Measurements from ENCODE around the gene VAV1. TPM values are rescaled to one million over a fixed set of nuclear protein-coding genes. Genes with fewer than 3 reads are reported as not detected.
A peak's percentile ranks its signal among the peaks of the same experiment; 100 is the strongest.

The VAV1 gene
- total RNA-seq, 5 donors from 2014 or later (not counting 1 experiment from before 2014, with no cell fraction given) = 82.5 to 114 (median 92.2) TPM

DNA sequence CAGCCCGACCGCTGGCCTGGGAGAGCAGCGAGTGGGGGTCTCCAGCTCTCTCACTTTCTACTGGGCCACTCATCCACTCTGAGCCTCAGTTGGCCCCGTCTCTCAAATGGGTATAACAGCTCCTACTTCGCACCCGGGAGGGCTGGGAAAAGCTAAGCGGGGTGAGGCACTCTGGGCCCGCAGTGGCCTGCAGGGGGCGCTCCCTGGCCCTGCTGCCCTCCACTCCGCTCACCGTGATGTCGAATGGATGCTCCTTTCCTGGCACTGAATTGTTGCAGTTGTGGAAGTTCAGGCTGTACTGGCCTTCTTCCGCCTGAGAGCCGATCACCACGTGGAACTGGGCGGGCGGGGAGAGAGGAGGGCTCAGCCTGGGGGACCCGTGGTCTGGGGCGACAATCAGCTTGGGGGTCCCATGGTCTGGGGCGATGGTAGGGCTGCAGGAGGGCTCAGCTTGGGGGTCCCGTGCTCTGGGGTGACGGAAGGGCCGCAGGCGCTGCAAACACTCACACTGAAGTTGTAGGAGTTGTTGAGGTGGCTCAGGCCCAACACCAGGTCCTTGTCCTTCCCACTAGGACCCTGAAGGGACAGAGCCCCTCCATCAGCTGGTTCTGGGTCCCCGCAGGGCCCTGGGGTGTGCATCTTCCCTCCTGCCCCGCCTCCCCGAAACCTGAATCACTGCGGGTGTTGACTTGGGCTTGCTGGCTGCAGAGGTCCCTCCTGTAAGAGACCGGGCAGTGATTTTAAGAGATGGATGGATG is 39.0 kb upstream of the VAV1 start:
- Mint-ChIP-seq H3K9me3 (no peaks in the 10 kb centered on the region), H3K27me3 (no peaks in the 10 kb centered on the region), H3K4me3 (no peak overlapping the region), H3K36me3 (peaks cover 7% of the 10 kb centered on the region), H3K27ac (no peak overlapping the region), H3K4me1 (peaks cover 15 to 23% (median 22%) of the 10 kb centered on the region in 3 donors)
- WGBS (ENCODE audit: insufficient coverage) = 92% methylated on average over 19 of the region's 29 CpGs
- ChIA-PET POLR2A (no interaction called here), CTCF (no interaction called here)
- ATAC-seq (replicated peaks in 1 of 4) (no peak), DNase-seq (peak in 2 of 35 experiments; percentile 9 to 21)
- H3K4me3 ChIP-seq (ENCODE audit: control insufficient read depth in 1 of 2, extremely low read depth in 1 of 2, low read length in 1 of 2) = no peak overlapping the region
- H3K27me3 ChIP-seq (replicated peaks in 1 of 2; ENCODE audit: control insufficient read depth in 2 of 2, extremely low read depth in 1 of 2, insufficient read depth in 2 of 2, low read length in 1 of 2) = no peaks in the 10 kb centered on the region
- peaks cover 7 to 24% of the 10 kb centered on the region in 2 experiments for H3K4me1 ChIP-seq (ENCODE audit: control insufficient read depth in 1 of 2, extremely low read depth in 1 of 2, insufficient read depth in 2 of 2, low read length in 2 of 2)
- H3K27ac ChIP-seq (ENCODE audit: low read length) = no peak overlapping the region
- no peaks in the 10 kb centered on the region for H3K9me3 ChIP-seq
- peaks cover 12 to 35% of the 10 kb centered on the region in 2 donors for H3K36me3 ChIP-seq (ENCODE audit: control insufficient read depth in 2 of 2, extremely low read depth in 1 of 2, insufficient read depth in 1 of 2, low read length in 1 of 2)

DNA sequence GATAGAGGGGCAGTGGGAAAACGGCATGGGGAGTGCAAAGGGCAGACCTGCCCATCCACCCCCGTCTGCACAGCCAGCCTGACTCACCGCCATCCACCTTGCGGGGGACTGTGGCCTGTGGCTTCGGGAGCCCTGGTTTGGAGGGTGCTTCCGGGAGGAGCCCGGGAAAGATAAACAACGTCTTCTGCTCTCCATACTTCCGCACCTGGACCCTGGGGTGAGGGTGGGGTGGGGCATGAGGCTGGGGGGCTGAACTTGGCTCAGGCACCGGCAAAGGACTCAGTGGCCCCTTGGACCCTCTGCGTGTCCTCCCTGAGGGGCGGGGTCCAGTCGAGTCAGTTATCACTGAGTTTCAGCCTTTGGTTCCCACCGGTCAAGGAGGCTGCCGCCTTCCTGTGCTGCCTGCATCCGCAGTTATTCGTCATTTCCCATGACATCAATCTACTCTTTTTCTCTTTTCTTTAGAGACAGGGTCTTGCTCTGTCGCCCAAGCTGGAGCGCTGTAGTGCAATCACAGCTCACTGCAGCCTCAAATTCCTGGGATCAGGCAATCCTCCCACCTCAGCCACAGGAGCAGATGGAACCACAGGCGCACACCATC is 38.3 kb upstream of the VAV1 start:
- Mint-ChIP-seq H3K27ac (no peak overlapping the region), H3K36me3 (peaks cover 7% of the 10 kb centered on the region), H3K27me3 (no peaks in the 10 kb centered on the region), H3K4me3 (no peak overlapping the region), H3K9me3 (no peaks in the 10 kb centered on the region), H3K4me1 (peaks cover 22 to 30% (median 29%) of the 10 kb centered on the region in 3 donors)
- ATAC-seq (replicated peaks in 1 of 4) = no peak
- no peak overlapping the region for H3K27ac ChIP-seq (ENCODE audit: low read length)
- no peak for DNase-seq
- no peaks in the 10 kb centered on the region for H3K27me3 ChIP-seq (replicated peaks in 1 of 2; ENCODE audit: control insufficient read depth in 2 of 2, extremely low read depth in 1 of 2, insufficient read depth in 2 of 2, low read length in 1 of 2)
- WGBS (ENCODE audit: insufficient coverage) = 93% methylated on average over 15 of the region's 20 CpGs
- peaks cover 11 to 31% of the 10 kb centered on the region in 2 experiments for H3K4me1 ChIP-seq (ENCODE audit: control insufficient read depth in 1 of 2, extremely low read depth in 1 of 2, insufficient read depth in 2 of 2, low read length in 2 of 2)
- H3K9me3 ChIP-seq = no peaks in the 10 kb centered on the region
- no peak overlapping the region for H3K4me3 ChIP-seq (ENCODE audit: control insufficient read depth in 1 of 2, extremely low read depth in 1 of 2, low read length in 1 of 2)
- peaks cover 12 to 35% of the 10 kb centered on the region in 2 donors for H3K36me3 ChIP-seq (ENCODE audit: control insufficient read depth in 2 of 2, extremely low read depth in 1 of 2, insufficient read depth in 1 of 2, low read length in 1 of 2)
- ChIA-PET CTCF (no interaction called here), POLR2A (no interaction called here)

DNA sequence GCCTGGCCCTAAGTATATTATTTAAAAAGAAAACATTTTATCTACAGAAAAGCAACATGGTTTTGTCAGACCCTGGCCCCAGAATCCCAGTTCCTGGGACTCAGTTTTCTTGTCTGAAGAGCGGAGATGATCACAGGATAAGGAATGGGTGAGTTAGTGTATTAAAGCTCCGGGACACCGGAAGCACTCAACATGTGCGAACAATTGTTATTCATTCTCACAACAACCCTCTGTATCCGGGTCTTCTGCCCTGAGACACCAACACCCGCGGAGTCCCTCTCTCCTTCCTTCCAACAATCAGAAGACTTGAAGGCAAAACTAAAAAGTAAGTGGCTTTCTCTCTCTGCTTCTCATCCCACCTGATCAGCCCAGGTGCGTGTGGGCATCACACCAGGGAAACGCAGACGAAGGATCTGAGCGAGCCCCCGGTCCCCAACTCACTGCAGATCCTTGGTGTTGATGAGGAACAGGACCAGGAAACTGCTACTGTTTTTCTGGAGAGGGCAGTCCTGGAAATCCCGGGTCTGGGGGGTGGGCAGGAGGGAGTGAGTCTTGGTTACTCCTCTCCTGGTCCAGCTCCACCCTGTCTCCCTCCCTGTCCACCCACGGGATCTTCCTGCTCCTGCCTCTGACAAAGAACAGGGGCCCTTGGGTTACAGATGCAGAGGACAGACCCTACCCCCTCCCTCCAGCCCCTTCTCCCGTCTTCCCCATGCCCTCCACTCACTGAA is 37.2 kb upstream of the VAV1 start:
- H3K4me3 ChIP-seq (ENCODE audit: control insufficient read depth in 1 of 2, extremely low read depth in 1 of 2, low read length in 1 of 2) = no peak overlapping the region
- no peak for DNase-seq
- Mint-ChIP-seq H3K27ac (no peak overlapping the region), H3K9me3 (no peaks in the 10 kb centered on the region), H3K4me3 (peak overlapping the region in 1 of 3 donors; percentile 94), H3K27me3 (no peaks in the 10 kb centered on the region), H3K36me3 (peaks cover 7% of the 10 kb centered on the region), H3K4me1 (peaks cover 24 to 31% (median 29%) of the 10 kb centered on the region in 3 donors)
- H3K27me3 ChIP-seq (replicated peaks in 1 of 2; ENCODE audit: control insufficient read depth in 2 of 2, extremely low read depth in 1 of 2, insufficient read depth in 2 of 2, low read length in 1 of 2) = peaks cover 0 to 6% of the 10 kb centered on the region in 2 experiments
- H3K4me1 ChIP-seq (ENCODE audit: control insufficient read depth in 1 of 2, extremely low read depth in 1 of 2, insufficient read depth in 2 of 2, low read length in 2 of 2) = peaks cover 14 to 41% of the 10 kb centered on the region in 2 experiments
- peak overlapping the region; percentile 88 for H3K27ac ChIP-seq (ENCODE audit: low read length)
- POLR2A ChIA-PET = no interaction called here
- WGBS (ENCODE audit: insufficient coverage) = 100% methylated on average over 5 of the region's 15 CpGs
- peaks cover 12 to 32% of the 10 kb centered on the region in 2 donors for H3K36me3 ChIP-seq (ENCODE audit: control insufficient read depth in 2 of 2, extremely low read depth in 1 of 2, insufficient read depth in 1 of 2, low read length in 1 of 2)
- no peaks in the 10 kb centered on the region for H3K9me3 ChIP-seq
- ATAC-seq (replicated peaks in 1 of 4) = no peak
- CTCF ChIA-PET = interaction anchor here in 1 of 2 donors (1.0 kb wide), 1 partner anchor 78 kb away, joined by 3 read pairs; no protein-coding TSS in a partner anchor

DNA sequence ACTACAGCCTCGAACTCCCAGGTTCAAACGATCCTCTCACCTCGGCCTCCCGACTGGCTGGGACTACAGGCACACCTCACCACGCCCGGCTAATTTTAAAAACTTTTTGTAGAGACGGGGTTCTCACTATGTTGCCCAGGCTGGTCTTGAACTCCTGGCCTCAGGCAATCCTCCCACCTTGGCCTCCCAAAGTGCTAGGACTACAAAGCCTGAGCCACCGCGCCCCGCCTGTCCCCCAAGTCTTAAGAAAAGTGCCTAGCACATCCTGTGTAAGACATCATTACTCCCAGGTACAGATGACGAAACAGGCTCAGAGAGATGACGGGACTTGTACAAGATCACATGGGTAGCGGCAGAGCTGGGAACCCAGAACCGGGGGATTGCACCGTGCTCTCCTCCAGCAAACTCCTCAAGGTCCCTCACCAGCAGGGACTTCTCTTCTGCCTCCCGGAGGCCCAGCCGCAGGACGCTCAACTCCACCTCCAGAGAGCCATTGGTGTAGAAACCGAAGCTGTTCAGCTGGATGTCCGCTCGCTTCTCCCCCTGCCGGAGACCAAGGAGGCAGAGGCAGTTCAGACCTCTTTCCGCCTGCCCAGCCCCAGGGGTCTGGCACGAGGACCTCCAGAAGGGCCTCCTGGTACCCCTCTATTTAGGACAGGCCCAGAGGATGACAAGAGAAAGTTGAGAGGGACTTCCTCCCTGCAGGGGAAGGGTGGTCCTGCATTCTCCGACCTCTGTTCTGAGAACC is 36.2 kb upstream of the VAV1 start:
- H3K9me3 ChIP-seq = no peaks in the 10 kb centered on the region
- peak overlapping the region; percentile 88 for H3K27ac ChIP-seq (ENCODE audit: low read length)
- peaks cover 0 to 14% of the 10 kb centered on the region in 2 experiments for H3K27me3 ChIP-seq (replicated peaks in 1 of 2; ENCODE audit: control insufficient read depth in 2 of 2, extremely low read depth in 1 of 2, insufficient read depth in 2 of 2, low read length in 1 of 2)
- peaks cover 7% of the 10 kb centered on the region for H3K36me3 Mint-ChIP-seq
- peaks cover 15 to 51% of the 10 kb centered on the region in 2 experiments for H3K4me1 ChIP-seq (ENCODE audit: control insufficient read depth in 1 of 2, extremely low read depth in 1 of 2, insufficient read depth in 2 of 2, low read length in 2 of 2)
- POLR2A ChIA-PET = interaction anchor here in 1 of 2 donors (0.6 kb wide), 1 partner anchor 81 kb away, joined by 14 read pairs; no protein-coding TSS in a partner anchor
- WGBS (ENCODE audit: insufficient coverage) = 23% methylated on average over 23 of the region's 25 CpGs
- peak; percentile 40 to 86 (median 57) for DNase-seq
- ATAC-seq (replicated peaks in 1 of 4) = peak in 2 of 4 experiments; percentile 8 to 17
- peak overlapping the region; percentile 67 to 88 for H3K4me3 ChIP-seq (ENCODE audit: control insufficient read depth in 1 of 2, extremely low read depth in 1 of 2, low read length in 1 of 2)
- peaks cover 29 to 37% (median 35%) of the 10 kb centered on the region in 3 donors for H3K4me1 Mint-ChIP-seq
- peak overlapping the region; percentile 94 to 96 (median 95) for H3K4me3 Mint-ChIP-seq
- CTCF ChIA-PET = interaction anchor here (0.5 to 3.4 kb wide), 8 partner anchors 32 to 220 kb away, joined by 3 to 51 read pairs (median 6); no protein-coding TSS in a partner anchor
- no peaks in the 10 kb centered on the region for H3K27me3 Mint-ChIP-seq
- H3K36me3 ChIP-seq (ENCODE audit: control insufficient read depth in 2 of 2, extremely low read depth in 1 of 2, insufficient read depth in 1 of 2, low read length in 1 of 2) = peaks cover 12 to 28% of the 10 kb centered on the region in 2 donors
- H3K27ac Mint-ChIP-seq = peak overlapping the region; percentile 94
- no peaks in the 10 kb centered on the region for H3K9me3 Mint-ChIP-seq

- DNase-seq = peak in 2 of 35 experiments; percentile 13 to 27
- Histone ChIP-seq H3K27ac (ENCODE audit: low read length) (peak overlapping the region; percentile 88), H3K27me3 (replicated peaks in 1 of 2; ENCODE audit: control insufficient read depth in 2 of 2, extremely low read depth in 1 of 2, insufficient read depth in 2 of 2, low read length in 1 of 2) (peaks cover 0 to 14% of the 10 kb centered on the region in 2 experiments), H3K4me3 (ENCODE audit: control insufficient read depth in 1 of 2, extremely low read depth in 1 of 2, low read length in 1 of 2) (peak overlapping the region; percentile 67 to 88), H3K36me3 (ENCODE audit: control insufficient read depth in 2 of 2, extremely low read depth in 1 of 2, insufficient read depth in 1 of 2, low read length in 1 of 2) (peaks cover 12 to 25% of the 10 kb centered on the region in 2 donors), H3K9me3 (no peaks in the 10 kb centered on the region), H3K4me1 (ENCODE audit: control insufficient read depth in 1 of 2, extremely low read depth in 1 of 2, insufficient read depth in 2 of 2, low read length in 2 of 2) (peaks cover 15 to 51% of the 10 kb centered on the region in 2 experiments)
- CTCF ChIA-PET = interaction anchor here (0.5 to 3.4 kb wide), 12 partner anchors 15 to 365 kb away, joined by 3 to 51 read pairs (median 6); partner anchors contain the start of genes SH2D3A (in 1 of the 2) and VAV1 (in 1 of the 2)
- H3K27ac Mint-ChIP-seq = peak overlapping the region; percentile 94
- H3K36me3 Mint-ChIP-seq = peaks cover 7% of the 10 kb centered on the region
- POLR2A ChIA-PET = interaction anchor here in 1 of 2 donors (0.6 to 1.4 kb wide), 2 partner anchors 8 to 31 kb away, joined by 3 to 7 read pairs; no protein-coding TSS in a partner anchor
- H3K4me1 Mint-ChIP-seq = peaks cover 31 to 41% (median 35%) of the 10 kb centered on the region in 3 donors
- no peaks in the 10 kb centered on the region for H3K9me3 Mint-ChIP-seq
- WGBS (ENCODE audit: insufficient coverage) = 1% methylated on average over 11 of the region's 16 CpGs
- peak in 1 of 4 experiments; percentile 0 for ATAC-seq (replicated peaks in 1 of 4)
- no peaks in the 10 kb centered on the region for H3K27me3 Mint-ChIP-seq
- H3K4me3 Mint-ChIP-seq = peak overlapping the region; percentile 94 to 96 (median 95)
Observed at GRCh38 chr19:6736917-6737283, 35.6 kb upstream of the VAV1 start.
